Measurements from ENCODE around the gene UBE2O.

DNA sequence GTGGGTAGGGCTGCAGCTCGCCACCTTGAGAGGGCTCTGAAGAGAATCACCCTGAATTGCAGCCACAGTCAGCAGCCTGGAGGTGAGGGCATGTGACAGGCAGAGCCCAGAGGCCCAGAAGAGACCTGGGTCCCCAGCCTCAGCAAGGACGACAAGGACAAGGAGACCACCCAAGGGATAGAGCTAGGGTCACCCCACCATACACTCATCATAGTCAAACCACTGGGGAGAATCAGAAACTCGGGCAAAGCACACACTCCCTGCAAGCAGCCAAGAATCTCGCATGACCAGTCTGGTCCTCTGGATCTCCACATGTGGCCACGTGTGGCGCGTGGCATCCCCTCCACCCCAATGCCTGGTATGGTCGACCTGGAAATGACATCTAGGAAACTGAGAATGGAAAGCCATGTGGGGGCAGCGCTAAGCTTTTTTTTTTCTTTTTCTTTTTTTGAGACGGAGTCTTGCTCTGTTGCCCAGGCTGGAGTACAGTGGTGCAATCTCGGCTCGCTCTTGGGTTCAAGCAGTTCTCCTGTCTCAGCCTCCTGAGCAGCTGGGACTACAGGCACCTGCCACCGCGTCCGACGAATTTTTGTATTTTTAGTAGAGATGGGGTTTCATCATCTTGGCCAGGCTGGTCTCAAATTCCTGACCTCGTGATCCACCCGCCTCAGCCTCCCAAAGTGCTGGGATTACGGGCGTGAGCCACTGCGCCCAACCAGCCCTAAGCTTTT, 73.1 kb downstream of the UBE2O start:
- no peak for TF ChIP-seq ARNTL (CRISPR knock-in tag; IDR thresholded peaks at IDR 0.05; ENCODE audit: borderline replicate concordance, low read depth)
- no peak for TF ChIP-seq ZNF8 (CRISPR knock-in tag; IDR thresholded peaks at IDR 0.05)
- no peak for TF ChIP-seq TOX (CRISPR knock-in tag; IDR thresholded peaks at IDR 0.05; ENCODE audit: borderline replicate concordance)
- no peak for TF ChIP-seq ZFP3 (CRISPR knock-in tag; IDR thresholded peaks at IDR 0.05)
- TF ChIP-seq GLIS3 (CRISPR knock-in tag; IDR thresholded peaks at IDR 0.05), result no peak
